Liver (tissue), 9 donors: ENCODE measurements around the gene NINJ2. TPM values are rescaled to one million over a fixed set of nuclear protein-coding genes. Genes with fewer than 3 reads are reported as not detected.

Experiments used
- DNase-seq: peaks from one replicate; pipeline ENCODE4 v3.0.0-alpha.2; 2017; ENCODE audit warnings: low spot score
- H3K27ac ChIP-seq, 2 donors: one replicate each; pipeline ENCODE4 v1.7.0; 2013; ENCODE audit warnings: inconsistent platforms in 2 of 2, low read length in 2 of 2, control low read depth in 1 of 2, low read depth in 1 of 2, mild to moderate bottlenecking in 1 of 2
- H3K27me3 ChIP-seq, 4 donors: one replicate each; pipeline versions ENCODE4 v1.6.1 to v1.7.0; 2013; ENCODE audit warnings: low read length in 3 of 4, inconsistent platforms in 1 of 4, mild to moderate bottlenecking in 1 of 4, moderate library complexity in 1 of 4; ENCODE audit not compliant: control insufficient read depth in 4 of 4, insufficient read depth in 4 of 4
- H3K36me3 ChIP-seq, 4 donors: one replicate each; pipeline versions ENCODE4 v1.6.1 to v1.7.0; 2013; ENCODE audit warnings: low read length in 3 of 4, mild to moderate bottlenecking in 3 of 4, low read depth in 1 of 4, moderate library complexity in 1 of 4; ENCODE audit not compliant: control insufficient read depth in 4 of 4, insufficient read depth in 3 of 4
- H3K4me1 ChIP-seq, 4 donors: one replicate each; pipeline versions ENCODE4 v1.6.1 to v1.7.0; 2013; ENCODE audit warnings: low read length in 3 of 4, mild to moderate bottlenecking in 3 of 4, moderate library complexity in 1 of 4; ENCODE audit not compliant: control insufficient read depth in 4 of 4, insufficient read depth in 4 of 4
- H3K4me3 ChIP-seq, 3 donors: one replicate each; pipeline versions ENCODE4 v1.6.1 to v1.7.0; 2013; ENCODE audit warnings: low read length in 3 of 3, control low read depth in 1 of 3, low read depth in 1 of 3, mild to moderate bottlenecking in 1 of 3
- H3K9ac ChIP-seq, 2 donors: one replicate each; pipeline ENCODE4 v1.7.0; 2013; ENCODE audit warnings: low read length in 2 of 2, mild to moderate bottlenecking in 2 of 2, moderate library complexity in 2 of 2, control low read depth in 1 of 2, low read depth in 1 of 2
- H3K9me3 ChIP-seq, 4 donors: one replicate each; pipeline versions ENCODE4 v1.6.1 to v1.7.0; 2013; ENCODE audit warnings: low read length in 3 of 4; ENCODE audit not compliant: control insufficient read depth in 4 of 4
- EGR1 ChIP-seq, 2 donors: IDR thresholded peaks; 2 replicates each; pipeline ENCODE4 v1.6.1; 2016 to 2018; ENCODE audit warnings: antibody characterized with exemption in 2 of 2, low read depth in 2 of 2
- FOXA2 ChIP-seq: IDR thresholded peaks from 2 replicates; pipeline ENCODE4 v1.6.1; 2016; ENCODE audit warnings: antibody characterized with exemption
- GABPA ChIP-seq, 2 donors: IDR thresholded peaks in 1 of 2; conservative IDR thresholded peaks in 1 of 2; 2 replicates each; pipeline ENCODE4 v1.6.1; 2016; ENCODE audit warnings: antibody characterized with exemption in 2 of 2, mild to moderate bottlenecking in 1 of 2, moderate library complexity in 1 of 2
- HNF4A ChIP-seq, 2 donors: conservative IDR thresholded peaks; 2 replicates each; pipeline ENCODE4 v1.6.1; 2016; ENCODE audit warnings: antibody characterized with exemption in 2 of 2, mild to moderate bottlenecking in 2 of 2
- HNF4G ChIP-seq: IDR thresholded peaks from 2 replicates; pipeline ENCODE4 v1.6.1; 2016; ENCODE audit warnings: antibody characterized with exemption
- JUND ChIP-seq, 2 donors: IDR thresholded peaks; 2 replicates each; pipeline ENCODE4 v1.6.1; 2016; ENCODE audit warnings: antibody characterized with exemption in 2 of 2
- NR2F2 ChIP-seq: IDR thresholded peaks from 2 replicates; pipeline ENCODE4 v1.6.1; 2016; ENCODE audit warnings: antibody characterized with exemption
- RAD21 ChIP-seq, 2 donors: IDR thresholded peaks; 2 replicates each; pipeline ENCODE4 v1.6.1; 2016; ENCODE audit warnings: antibody characterized with exemption in 2 of 2, mild to moderate bottlenecking in 2 of 2
- RXRA ChIP-seq, 2 donors: IDR thresholded peaks; 2 replicates each; pipeline ENCODE4 v1.6.1; 2017 to 2018; ENCODE audit warnings: antibody characterized with exemption in 2 of 2, mild to moderate bottlenecking in 1 of 2
- SP1 ChIP-seq: IDR thresholded peaks from 2 replicates; pipeline ENCODE4 v1.6.1; 2018; ENCODE audit warnings: antibody characterized with exemption, mild to moderate bottlenecking
- TAF1 ChIP-seq: conservative IDR thresholded peaks from 2 replicates; pipeline ENCODE4 v1.6.1; 2016; ENCODE audit warnings: antibody characterized with exemption, mild to moderate bottlenecking
- WGBS: extraction: QIAGEN DNeasy Blood & Tissue Kit; methylation state at CpG from one replicate; pipeline ENCODE4 v1.1.7; 2013; 5-methylcytosine and 5-hydroxymethylcytosine counted together
- polyA plus RNA-seq, 2 donors: library from polyadenylated mRNA; stranded (reverse) in 1 of 2; unstranded in 1 of 2; fragments of 200-250 nt in 1 of 2; fragments of >200 nt in 1 of 2; fragmentation: Nextera tagmentation in 1 of 2; extraction: Ambion mirVana in 1 of 2; gene quantifications; one replicate each; pipeline versions ENCODE4 v1.2.1 to v1.2.3, GENCODE V29; 2013 to 2015
- total RNA-seq, 2 donors: library from RNA; depleted of rRNA; stranded (reverse); fragments of >200 nt; gene quantifications; one replicate each; pipeline ENCODE4 v1.2.3, GENCODE V29; 2014
- TF ChIP-seq, protein P1 (sequence below): IDR thresholded peaks from 2 replicates; pipeline ENCODE4 v1.6.1; 2016; ENCODE audit warnings: antibody characterized with exemption, mild to moderate bottlenecking
- TF ChIP-seq, protein P2 (sequence below): IDR thresholded peaks from 2 replicates; pipeline ENCODE4 v1.6.1; 2016; ENCODE audit warnings: antibody characterized with exemption
- TF ChIP-seq, protein P3 (sequence below): IDR thresholded peaks from 2 replicates; pipeline ENCODE4 v1.6.1; 2016; ENCODE audit warnings: antibody characterized with exemption
- TF ChIP-seq, protein P4 (sequence below): fragments of 150-350 bp; IDR thresholded peaks from 2 replicates; pipeline ENCODE4 v1.5.1; 2017; ENCODE audit warnings: improper control_type of control experiment, low read depth, low read length; ENCODE audit not compliant: missing input control
- donor health status: healthy.
- donor health status: healthy.
- donor health status: healthy.
- donor health status: healthy.
- donor health status: healthy.

NINJ2 gene
- total and polyA plus RNA-seq, 4 donors, result 6.7 to 16.5 (median 15.4) TPM

DNA sequence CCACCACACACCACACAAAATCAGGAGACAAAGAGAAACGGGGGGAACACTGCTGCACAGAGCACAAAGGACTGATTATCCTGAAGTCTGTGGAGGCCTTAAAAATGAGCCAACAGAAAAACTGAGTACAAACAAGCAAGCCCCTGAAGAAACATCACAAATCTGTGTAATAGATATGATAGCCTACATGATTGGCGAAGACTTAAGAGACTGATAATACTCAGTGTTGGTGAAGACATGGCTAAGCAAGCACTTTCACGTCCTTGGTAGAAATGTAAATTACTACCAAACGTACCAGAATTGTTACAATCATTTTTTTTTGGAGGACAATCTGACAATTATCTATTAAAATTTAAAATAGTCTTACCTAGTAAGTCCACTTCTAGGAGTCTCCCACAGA, 74.6 kb downstream of the NINJ2 start:
- 95% methylated on average over 4 of the region's 4 CpGs for WGBS

DNA sequence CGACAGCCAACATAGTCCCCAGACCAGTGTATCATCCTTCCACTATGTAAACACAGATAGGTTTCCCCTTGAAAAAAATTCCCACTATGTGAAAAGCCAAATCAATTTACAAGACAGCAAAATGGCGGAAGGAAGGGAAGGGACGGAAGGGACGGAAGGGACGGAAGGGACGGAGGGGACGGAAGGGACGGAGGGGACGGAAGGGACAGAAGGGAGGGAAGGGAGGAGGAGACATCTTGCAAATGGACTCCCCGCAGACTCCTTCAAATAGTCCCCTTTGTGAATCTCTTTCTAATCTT, 75.3 kb downstream of the NINJ2 start:
- DNase-seq, result no peak

More for the DNA sequence above, 74.6 kb downstream of the NINJ2 start:
- H3K9me3 ChIP-seq, result no peaks in the 10 kb centered on the region
- no peak overlapping the region for H3K9ac ChIP-seq
- H3K27me3 ChIP-seq, result no peaks in the 10 kb centered on the region
- H3K4me3 ChIP-seq, result no peak overlapping the region
- peaks cover 11 to 23% (median 16%) of the 10 kb centered on the region in 4 donors for H3K4me1 ChIP-seq
- TF ChIP-seq HNF4A (conservative IDR thresholded peaks at IDR 0.05) (no peak), JUND (IDR thresholded peaks at IDR 0.05) (no peak), RAD21 (IDR thresholded peaks at IDR 0.05) (no peak), GABPA (IDR thresholded peaks at IDR 0.05 in 1 of 2, conservative IDR thresholded peaks at IDR 0.05 in 1 of 2) (no peak), NR2F2 (no peak)
- TF ChIP-seq, protein P1, sequence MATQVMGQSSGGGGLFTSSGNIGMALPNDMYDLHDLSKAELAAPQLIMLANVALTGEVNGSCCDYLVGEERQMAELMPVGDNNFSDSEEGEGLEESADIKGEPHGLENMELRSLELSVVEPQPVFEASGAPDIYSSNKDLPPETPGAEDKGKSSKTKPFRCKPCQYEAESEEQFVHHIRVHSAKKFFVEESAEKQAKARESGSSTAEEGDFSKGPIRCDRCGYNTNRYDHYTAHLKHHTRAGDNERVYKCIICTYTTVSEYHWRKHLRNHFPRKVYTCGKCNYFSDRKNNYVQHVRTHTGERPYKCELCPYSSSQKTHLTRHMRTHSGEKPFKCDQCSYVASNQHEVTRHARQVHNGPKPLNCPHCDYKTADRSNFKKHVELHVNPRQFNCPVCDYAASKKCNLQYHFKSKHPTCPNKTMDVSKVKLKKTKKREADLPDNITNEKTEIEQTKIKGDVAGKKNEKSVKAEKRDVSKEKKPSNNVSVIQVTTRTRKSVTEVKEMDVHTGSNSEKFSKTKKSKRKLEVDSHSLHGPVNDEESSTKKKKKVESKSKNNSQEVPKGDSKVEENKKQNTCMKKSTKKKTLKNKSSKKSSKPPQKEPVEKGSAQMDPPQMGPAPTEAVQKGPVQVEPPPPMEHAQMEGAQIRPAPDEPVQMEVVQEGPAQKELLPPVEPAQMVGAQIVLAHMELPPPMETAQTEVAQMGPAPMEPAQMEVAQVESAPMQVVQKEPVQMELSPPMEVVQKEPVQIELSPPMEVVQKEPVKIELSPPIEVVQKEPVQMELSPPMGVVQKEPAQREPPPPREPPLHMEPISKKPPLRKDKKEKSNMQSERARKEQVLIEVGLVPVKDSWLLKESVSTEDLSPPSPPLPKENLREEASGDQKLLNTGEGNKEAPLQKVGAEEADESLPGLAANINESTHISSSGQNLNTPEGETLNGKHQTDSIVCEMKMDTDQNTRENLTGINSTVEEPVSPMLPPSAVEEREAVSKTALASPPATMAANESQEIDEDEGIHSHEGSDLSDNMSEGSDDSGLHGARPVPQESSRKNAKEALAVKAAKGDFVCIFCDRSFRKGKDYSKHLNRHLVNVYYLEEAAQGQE, result no peak
- no peak for DNase-seq
- no peak overlapping the region for H3K27ac ChIP-seq
- no peaks in the 10 kb centered on the region for H3K36me3 ChIP-seq

DNA sequence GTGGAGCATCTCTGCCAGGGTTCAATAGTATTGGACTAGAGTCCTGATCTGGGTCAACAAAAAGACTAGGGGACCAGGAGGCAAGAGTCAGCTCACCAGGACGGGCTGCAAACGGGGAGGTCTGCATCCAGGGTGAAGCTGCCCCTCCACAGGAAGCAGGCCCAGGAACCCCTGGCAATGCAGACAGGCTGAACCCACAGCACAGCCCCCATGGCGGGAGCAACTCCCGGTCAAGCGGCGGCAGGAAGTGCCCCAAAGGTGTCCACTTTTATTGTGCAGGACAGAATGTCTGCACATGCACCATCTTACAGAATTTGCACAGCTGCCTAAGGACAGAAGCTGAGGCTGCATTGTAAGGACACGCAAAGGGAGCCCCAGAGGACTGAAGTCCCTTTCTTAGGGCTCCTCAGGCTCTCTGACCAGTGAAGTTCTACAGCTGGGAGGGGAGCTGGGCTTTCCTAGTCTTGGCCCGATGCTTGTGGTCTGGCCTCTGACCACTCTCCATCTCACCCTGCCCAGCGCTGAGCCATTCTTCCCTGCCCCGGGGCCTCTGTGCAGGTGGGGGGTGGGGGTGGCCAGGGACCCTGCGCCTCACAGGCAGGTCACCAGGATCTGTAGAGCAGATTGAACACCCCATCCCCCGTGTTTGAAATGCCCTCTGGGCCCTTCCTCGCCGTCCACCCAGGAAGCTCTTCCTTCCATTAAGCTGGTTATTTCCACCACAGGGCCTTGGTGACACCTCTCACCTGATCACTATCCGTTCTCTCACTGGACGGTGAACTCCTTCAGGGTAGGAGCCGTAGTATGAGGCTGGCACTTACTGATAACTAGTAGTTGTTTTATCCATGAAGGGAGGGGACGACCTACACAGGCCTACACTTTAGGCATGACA, 75.9 kb downstream of the NINJ2 start:
- Histone ChIP-seq H3K4me1 (peaks cover 11 to 30% (median 23%) of the 10 kb centered on the region in 4 donors), H3K27ac (no peak overlapping the region), H3K4me3 (no peak overlapping the region), H3K27me3 (no peaks in the 10 kb centered on the region), H3K36me3 (no peaks in the 10 kb centered on the region), H3K9ac (no peak overlapping the region), H3K9me3 (no peaks in the 10 kb centered on the region)
- TF ChIP-seq, protein P2, sequence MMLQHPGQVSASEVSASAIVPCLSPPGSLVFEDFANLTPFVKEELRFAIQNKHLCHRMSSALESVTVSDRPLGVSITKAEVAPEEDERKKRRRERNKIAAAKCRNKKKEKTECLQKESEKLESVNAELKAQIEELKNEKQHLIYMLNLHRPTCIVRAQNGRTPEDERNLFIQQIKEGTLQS, result no peak
- TF ChIP-seq, protein P3, sequence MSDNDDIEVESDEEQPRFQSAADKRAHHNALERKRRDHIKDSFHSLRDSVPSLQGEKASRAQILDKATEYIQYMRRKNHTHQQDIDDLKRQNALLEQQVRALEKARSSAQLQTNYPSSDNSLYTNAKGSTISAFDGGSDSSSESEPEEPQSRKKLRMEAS, result no peak
- TF ChIP-seq FOXA2, result no peak
- TF ChIP-seq TAF1, result no peak
- no peak for TF ChIP-seq HNF4A (conservative IDR thresholded peaks at IDR 0.05)
- TF ChIP-seq RAD21 (IDR thresholded peaks at IDR 0.05), result no peak
- no peak for TF ChIP-seq SP1
- no peak for TF ChIP-seq RXRA (IDR thresholded peaks at IDR 0.05)
- TF ChIP-seq HNF4G, result no peak
- TF ChIP-seq, protein P4, sequence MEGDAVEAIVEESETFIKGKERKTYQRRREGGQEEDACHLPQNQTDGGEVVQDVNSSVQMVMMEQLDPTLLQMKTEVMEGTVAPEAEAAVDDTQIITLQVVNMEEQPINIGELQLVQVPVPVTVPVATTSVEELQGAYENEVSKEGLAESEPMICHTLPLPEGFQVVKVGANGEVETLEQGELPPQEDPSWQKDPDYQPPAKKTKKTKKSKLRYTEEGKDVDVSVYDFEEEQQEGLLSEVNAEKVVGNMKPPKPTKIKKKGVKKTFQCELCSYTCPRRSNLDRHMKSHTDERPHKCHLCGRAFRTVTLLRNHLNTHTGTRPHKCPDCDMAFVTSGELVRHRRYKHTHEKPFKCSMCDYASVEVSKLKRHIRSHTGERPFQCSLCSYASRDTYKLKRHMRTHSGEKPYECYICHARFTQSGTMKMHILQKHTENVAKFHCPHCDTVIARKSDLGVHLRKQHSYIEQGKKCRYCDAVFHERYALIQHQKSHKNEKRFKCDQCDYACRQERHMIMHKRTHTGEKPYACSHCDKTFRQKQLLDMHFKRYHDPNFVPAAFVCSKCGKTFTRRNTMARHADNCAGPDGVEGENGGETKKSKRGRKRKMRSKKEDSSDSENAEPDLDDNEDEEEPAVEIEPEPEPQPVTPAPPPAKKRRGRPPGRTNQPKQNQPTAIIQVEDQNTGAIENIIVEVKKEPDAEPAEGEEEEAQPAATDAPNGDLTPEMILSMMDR, result no peak
- TF ChIP-seq, protein P1, result no peak
- TF ChIP-seq NR2F2, result no peak
- 81% methylated on average over 18 of the region's 18 CpGs for WGBS
- DNase-seq, result no peak

More for the DNA sequence above, 75.3 kb downstream of the NINJ2 start:
- TF ChIP-seq FOXA2, result no peak
- TF ChIP-seq HNF4A (conservative IDR thresholded peaks at IDR 0.05), result no peak
- TF ChIP-seq, protein P2, result no peak
- TF ChIP-seq RXRA (IDR thresholded peaks at IDR 0.05), result no peak
- TF ChIP-seq EGR1 (IDR thresholded peaks at IDR 0.05; ENCODE audit: low read depth in 2 of 2), result no peak
- Histone ChIP-seq H3K4me3 (no peak overlapping the region), H3K9me3 (no peaks in the 10 kb centered on the region), H3K9ac (no peak overlapping the region), H3K36me3 (no peaks in the 10 kb centered on the region), H3K27me3 (no peaks in the 10 kb centered on the region), H3K27ac (no peak overlapping the region), H3K4me1 (peaks cover 11 to 30% (median 22%) of the 10 kb centered on the region in 4 donors)
- 96% methylated on average over 9 of the region's 10 CpGs for WGBS
